ENCODE measurements around the gene NFAM1.

The NFAM1 gene

GRCh38 chr22:42365111-42365865 lies 66.9 kb downstream of the NFAM1 start:
- in situ Hi-C loops (cut with MboI; ENCODE audit: low pct_unique_long_range_greater_than_20kb, low sequenced_read_pairs, unreplicated experiment): no loop called here
- no peak for TF ChIP-seq CTCF (IDR thresholded peaks at IDR 0.05; ENCODE audit: extremely low read depth, insufficient read depth, missing control alignments)
- no peak for DNase-seq (ENCODE audit: low spot score)

GRCh38 chr22:42364604-42365110 lies 67.5 kb downstream of the NFAM1 start:
- no peak for TF ChIP-seq CTCF (IDR thresholded peaks at IDR 0.05; ENCODE audit: extremely low read depth, insufficient read depth, missing control alignments)
- DNase-seq (ENCODE audit: low spot score): no peak
- in situ Hi-C loops (cut with MboI; ENCODE audit: low pct_unique_long_range_greater_than_20kb, low sequenced_read_pairs, unreplicated experiment): no loop called here

DNA sequence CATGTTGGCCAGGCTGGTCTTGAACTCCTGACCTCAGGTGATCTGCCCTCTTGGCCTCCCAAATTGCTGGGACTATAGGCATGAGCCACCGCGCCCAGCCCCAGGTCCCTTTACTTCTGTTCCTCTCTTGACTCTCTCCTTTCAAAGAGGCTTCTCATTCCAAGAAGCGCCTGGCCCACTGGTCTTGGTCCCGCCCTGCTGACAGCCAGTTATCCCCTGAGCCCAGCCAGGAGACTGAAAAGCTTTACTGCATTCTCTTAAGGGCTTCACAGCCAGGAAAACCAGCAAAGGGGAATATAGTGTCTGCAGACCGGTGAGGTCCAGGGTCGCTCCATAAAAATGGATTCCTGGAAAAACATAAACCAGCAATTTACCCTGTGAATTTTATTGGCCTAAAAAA lies 68.3 kb downstream of the NFAM1 start:
- in situ Hi-C loops (cut with MboI; ENCODE audit: low pct_unique_long_range_greater_than_20kb, low sequenced_read_pairs, unreplicated experiment): no loop called here
- no peak for TF ChIP-seq CTCF (IDR thresholded peaks at IDR 0.05; ENCODE audit: extremely low read depth, insufficient read depth, missing control alignments)

GRCh38 chr22:42361523-42361922 lies 70.7 kb downstream of the NFAM1 start:
- in situ Hi-C loops (cut with MboI; ENCODE audit: low pct_unique_long_range_greater_than_20kb, low sequenced_read_pairs, unreplicated experiment): no loop called here
- TF ChIP-seq CTCF (IDR thresholded peaks at IDR 0.05; ENCODE audit: extremely low read depth, insufficient read depth, missing control alignments): no peak
- no peak for DNase-seq (ENCODE audit: low spot score)

More for the DNA sequence above, 68.3 kb downstream of the NFAM1 start:
- no peak for DNase-seq (ENCODE audit: low spot score)

GRCh38 chr22:42360348-42360747 lies 71.9 kb downstream of the NFAM1 start:
- DNase-seq (ENCODE audit: low spot score): no peak
- TF ChIP-seq CTCF (IDR thresholded peaks at IDR 0.05; ENCODE audit: extremely low read depth, insufficient read depth, missing control alignments): no peak
- in situ Hi-C loops (cut with MboI; ENCODE audit: low pct_unique_long_range_greater_than_20kb, low sequenced_read_pairs, unreplicated experiment): no loop called here

- TF ChIP-seq CTCF (IDR thresholded peaks at IDR 0.05; ENCODE audit: extremely low read depth, insufficient read depth, missing control alignments): no peak
- in situ Hi-C loops (cut with MboI; ENCODE audit: low pct_unique_long_range_greater_than_20kb, low sequenced_read_pairs, unreplicated experiment): no loop called here
- no peak for DNase-seq (ENCODE audit: low spot score)
These were observed 73.3 kb downstream of the NFAM1 start for GRCh38 chr22:42358643-42359558.
